Esophagus mucosa (tissue), 1 donor: Measurements from ENCODE around the gene RDH8. TPM values are rescaled to one million over a fixed set of nuclear protein-coding genes. Genes with fewer than 3 reads are reported as not detected.

Experiments used
- ATAC-seq: fragments of 200-7000 bp; cut with Tn5 transposase; one replicate; pipeline ENCODE4 v1.9.1; 2020
- total RNA-seq: library from RNA; stranded (reverse); gene quantifications from one replicate; pipeline ENCODE4 v1.2.4, GENCODE V29; 2023
- donor health status: DM: yes; HTN: yes; CAD: no.

RDH8 gene
- not detected for total RNA-seq

- ATAC-seq, result no peak
Observed at GRCh38 chr19:10013316-10013715, at the start of gene RDH8. TSS of gene RDH8 (plus strand) at chr19:10013483. CDS start at chr19:10013498, 15 bp downstream.

- no peak for ATAC-seq
Observed at GRCh38 chr19:9966024-9966423, 47.3 kb upstream of the RDH8 start.

GRCh38 chr19:9966448-9966847 is 46.8 kb upstream of the RDH8 start:
- ATAC-seq, result no peak

GRCh38 chr19:9967326-9967725 is 46.0 kb upstream of the RDH8 start:
- no peak for ATAC-seq

GRCh38 chr19:9968820-9969687 is 44.2 kb upstream of the RDH8 start:
- no peak for ATAC-seq

GRCh38 chr19:9969688-9969975 is 43.7 kb upstream of the RDH8 start:
- ATAC-seq, result no peak

- ATAC-seq, result no peak
Observed at GRCh38 chr19:9970481-9970880, 42.8 kb upstream of the RDH8 start.

GRCh38 chr19:9971166-9971897 is 42.0 kb upstream of the RDH8 start:
- ATAC-seq, result no peak

GRCh38 chr19:9972103-9972502 is 41.2 kb upstream of the RDH8 start:
- no peak for ATAC-seq

GRCh38 chr19:9981406-9982260 is 31.6 kb upstream of the RDH8 start:
- ATAC-seq, result no peak

GRCh38 chr19:9986787-9987281 is 26.4 kb upstream of the RDH8 start:
- no peak for ATAC-seq

- ATAC-seq, result no peak
Observed at GRCh38 chr19:9989504-9989903, 23.8 kb upstream of the RDH8 start.

GRCh38 chr19:9991425-9992191 is 21.7 kb upstream of the RDH8 start:
- ATAC-seq, result no peak

- no peak for ATAC-seq
Observed at GRCh38 chr19:9995084-9995483, 18.2 kb upstream of the RDH8 start.

GRCh38 chr19:9995999-9996398 is 17.3 kb upstream of the RDH8 start:
- ATAC-seq, result no peak

- ATAC-seq, result no peak
Observed at GRCh38 chr19:9996541-9996940, 16.7 kb upstream of the RDH8 start.

- no peak for ATAC-seq
Observed at GRCh38 chr19:10000171-10000826, 13.0 kb upstream of the RDH8 start.

- ATAC-seq, result no peak
Observed at GRCh38 chr19:10001899-10002298, 11.4 kb upstream of the RDH8 start.

- ATAC-seq, result no peak
Observed at GRCh38 chr19:10003271-10003670, 10.0 kb upstream of the RDH8 start.

GRCh38 chr19:10004617-10005016 is 8.7 kb upstream of the RDH8 start:
- ATAC-seq, result no peak

GRCh38 chr19:10005632-10006334 is 7.5 kb upstream of the RDH8 start:
- no peak for ATAC-seq
